ENCODE results near the gene WIPF3. TPM values are rescaled to one million over a fixed set of nuclear protein-coding genes. Genes with fewer than 3 reads are reported as not detected.

The WIPF3 gene
- total and polyA plus RNA-seq, 10 of the 15 experiments (the other 5 are each of a cell fraction or from before 2014, with no cell fraction given): 0.03 to 0.05 TPM; not detected in 8

DNA sequence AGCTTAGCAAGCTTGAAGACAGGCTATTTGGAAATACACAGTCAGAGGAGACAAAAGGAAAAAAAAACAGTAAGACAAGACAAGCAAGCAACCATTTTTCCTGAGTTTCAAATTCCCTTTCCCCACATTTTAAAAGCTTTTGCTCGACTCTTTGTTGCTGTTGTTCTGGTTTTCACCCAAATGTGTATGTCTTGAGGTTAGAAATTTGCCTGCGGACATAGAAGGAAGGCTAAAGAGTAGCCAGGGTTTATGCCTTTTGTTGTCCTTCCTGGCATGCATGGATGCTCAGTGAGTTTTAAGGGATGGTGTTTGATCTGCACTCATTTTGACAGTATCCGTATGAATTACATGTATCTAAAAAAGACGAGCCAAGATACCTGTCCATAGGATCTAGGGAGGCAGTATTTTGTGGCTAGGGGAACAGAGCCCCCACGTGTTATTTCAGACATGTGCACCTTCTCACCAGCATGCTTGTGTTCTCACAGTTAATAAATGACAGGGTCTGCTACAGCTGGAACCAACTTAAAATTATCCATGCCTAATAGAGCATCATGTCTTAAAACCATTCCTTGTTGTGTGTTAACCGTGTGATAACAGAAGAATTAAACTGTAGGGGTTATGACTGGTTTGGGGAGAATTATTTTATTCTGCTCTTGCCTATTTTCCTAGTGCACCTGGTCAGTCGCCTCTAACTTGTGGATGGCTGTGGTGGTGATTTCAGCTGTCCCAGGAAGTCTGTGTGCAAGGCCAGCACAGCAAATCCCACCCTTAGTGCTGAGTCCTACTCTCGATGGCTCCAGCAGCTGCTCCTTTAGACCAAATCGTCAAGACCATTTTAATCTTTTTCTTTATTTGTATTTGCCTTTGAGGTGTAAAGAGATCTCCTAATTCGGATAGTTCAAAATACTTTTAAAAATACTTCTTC lies 9.1 kb downstream of the WIPF3 start:
- Histone ChIP-seq H3K27ac (ENCODE audit: control insufficient read depth, insufficient read depth) (no peak overlapping the region), H3K4me1 (ENCODE audit: control insufficient read depth, insufficient read depth, low read length) (no peaks in the 10 kb centered on the region), H3K79me2 (ENCODE audit: control insufficient read depth, insufficient read depth, low read length) (no peaks in the 10 kb centered on the region), H4K20me1 (ENCODE audit: control insufficient read depth, insufficient read depth) (no peaks in the 10 kb centered on the region), H3K9me3 (replicated peaks; ENCODE audit: control insufficient read depth, insufficient read depth, low read length) (no peaks in the 10 kb centered on the region), H3K36me3 (ENCODE audit: control insufficient read depth in 2 of 2, insufficient read depth in 2 of 2, low read length in 1 of 2) (no peaks in the 10 kb centered on the region), H3K9ac (ENCODE audit: control insufficient read depth, insufficient read depth, low read length) (no peak overlapping the region), H3K4me3 (no peak overlapping the region), H2AFZ (ENCODE audit: control insufficient read depth, low read depth, low read length) (no peak overlapping the region), H3K4me2 (ENCODE audit: control insufficient read depth, insufficient read depth) (no peak overlapping the region), H3K27me3 (replicated peaks in 1 of 2; ENCODE audit: control insufficient read depth in 2 of 2, insufficient read depth in 2 of 2, low read length in 1 of 2) (no peaks in the 10 kb centered on the region; a peak in 2 of 4 replicates)
- DNase-seq (ENCODE audit: low read depth, low spot score) (no peak), ATAC-seq (no peak), FAIRE-seq (no peak)
- RAD21 ChIA-PET (ENCODE audit: unreplicated experiment): no interaction called here
- WGBS (ENCODE audit: insufficient coverage, insufficient replicate concordance, low lambda C conversion rate, missing lambda C conversion rate): 22% methylated on average over 10 of the region's 10 CpGs
- no TSS peak for BruUV-seq (replicated peaks)
- TF ChIP-seq EGR1 (IDR thresholded peaks at IDR 0.05; ENCODE audit: borderline replicate concordance in 1 of 2, low read depth in 2 of 2, low read length in 2 of 2): no peak
- no peak for TF ChIP-seq ETV6 (conservative IDR thresholded peaks at IDR 0.05 in 1 of 2, IDR thresholded peaks at IDR 0.05 in 1 of 2; ENCODE audit: borderline replicate concordance in 1 of 2, low read depth in 1 of 2)
- TF ChIP-seq ATF7 (IDR thresholded peaks at IDR 0.05; ENCODE audit: low read depth): no peak
- no peak for TF ChIP-seq RFX5 (IDR thresholded peaks at IDR 0.05; ENCODE audit: low read depth, low read length)
- TF ChIP-seq YY1 (IDR thresholded peaks at IDR 0.05; ENCODE audit: low read depth, low read length): no peak
- TF ChIP-seq ZNF622 (IDR thresholded peaks at IDR 0.05): no peak
- no peak for TF ChIP-seq ZZZ3 (IDR thresholded peaks at IDR 0.05; ENCODE audit: control insufficient read depth, insufficient read length, low read depth)
- no peak for TF ChIP-seq MYB (IDR thresholded peaks at IDR 0.05; ENCODE audit: borderline replicate concordance, low read depth, low read length)
- TF ChIP-seq ASH2L (IDR thresholded peaks at IDR 0.05; ENCODE audit: borderline replicate concordance, low read depth): no peak
- TF ChIP-seq, protein P1, sequence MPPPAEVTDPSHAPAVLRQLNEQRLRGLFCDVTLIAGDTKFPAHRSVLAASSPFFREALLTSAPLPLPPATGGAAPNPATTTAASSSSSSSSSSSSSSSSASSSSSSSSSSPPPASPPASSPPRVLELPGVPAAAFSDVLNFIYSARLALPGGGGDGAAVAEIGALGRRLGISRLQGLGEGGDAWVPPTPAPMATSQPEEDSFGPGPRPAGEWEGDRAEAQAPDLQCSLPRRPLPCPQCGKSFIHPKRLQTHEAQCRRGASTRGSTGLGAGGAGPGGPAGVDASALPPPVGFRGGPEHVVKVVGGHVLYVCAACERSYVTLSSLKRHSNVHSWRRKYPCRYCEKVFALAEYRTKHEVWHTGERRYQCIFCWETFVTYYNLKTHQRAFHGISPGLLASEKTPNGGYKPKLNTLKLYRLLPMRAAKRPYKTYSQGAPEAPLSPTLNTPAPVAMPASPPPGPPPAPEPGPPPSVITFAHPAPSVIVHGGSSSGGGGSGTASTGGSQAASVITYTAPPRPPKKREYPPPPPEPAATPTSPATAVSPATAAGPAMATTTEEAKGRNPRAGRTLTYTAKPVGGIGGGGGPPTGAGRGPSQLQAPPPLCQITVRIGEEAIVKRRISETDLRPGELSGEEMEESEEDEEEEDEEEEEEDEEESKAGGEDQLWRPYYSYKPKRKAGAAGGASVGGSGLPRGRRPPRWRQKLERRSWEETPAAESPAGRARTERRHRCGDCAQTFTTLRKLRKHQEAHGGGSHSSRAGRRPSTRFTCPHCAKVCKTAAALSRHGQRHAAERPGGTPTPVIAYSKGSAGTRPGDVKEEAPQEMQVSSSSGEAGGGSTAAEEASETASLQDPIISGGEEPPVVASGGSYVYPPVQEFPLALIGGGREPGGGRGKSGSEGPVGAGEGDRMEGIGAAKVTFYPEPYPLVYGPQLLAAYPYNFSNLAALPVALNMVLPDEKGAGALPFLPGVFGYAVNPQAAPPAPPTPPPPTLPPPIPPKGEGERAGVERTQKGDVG (CRISPR knock-in tag; IDR thresholded peaks at IDR 0.05): no peak
- TF ChIP-seq, protein P2, sequence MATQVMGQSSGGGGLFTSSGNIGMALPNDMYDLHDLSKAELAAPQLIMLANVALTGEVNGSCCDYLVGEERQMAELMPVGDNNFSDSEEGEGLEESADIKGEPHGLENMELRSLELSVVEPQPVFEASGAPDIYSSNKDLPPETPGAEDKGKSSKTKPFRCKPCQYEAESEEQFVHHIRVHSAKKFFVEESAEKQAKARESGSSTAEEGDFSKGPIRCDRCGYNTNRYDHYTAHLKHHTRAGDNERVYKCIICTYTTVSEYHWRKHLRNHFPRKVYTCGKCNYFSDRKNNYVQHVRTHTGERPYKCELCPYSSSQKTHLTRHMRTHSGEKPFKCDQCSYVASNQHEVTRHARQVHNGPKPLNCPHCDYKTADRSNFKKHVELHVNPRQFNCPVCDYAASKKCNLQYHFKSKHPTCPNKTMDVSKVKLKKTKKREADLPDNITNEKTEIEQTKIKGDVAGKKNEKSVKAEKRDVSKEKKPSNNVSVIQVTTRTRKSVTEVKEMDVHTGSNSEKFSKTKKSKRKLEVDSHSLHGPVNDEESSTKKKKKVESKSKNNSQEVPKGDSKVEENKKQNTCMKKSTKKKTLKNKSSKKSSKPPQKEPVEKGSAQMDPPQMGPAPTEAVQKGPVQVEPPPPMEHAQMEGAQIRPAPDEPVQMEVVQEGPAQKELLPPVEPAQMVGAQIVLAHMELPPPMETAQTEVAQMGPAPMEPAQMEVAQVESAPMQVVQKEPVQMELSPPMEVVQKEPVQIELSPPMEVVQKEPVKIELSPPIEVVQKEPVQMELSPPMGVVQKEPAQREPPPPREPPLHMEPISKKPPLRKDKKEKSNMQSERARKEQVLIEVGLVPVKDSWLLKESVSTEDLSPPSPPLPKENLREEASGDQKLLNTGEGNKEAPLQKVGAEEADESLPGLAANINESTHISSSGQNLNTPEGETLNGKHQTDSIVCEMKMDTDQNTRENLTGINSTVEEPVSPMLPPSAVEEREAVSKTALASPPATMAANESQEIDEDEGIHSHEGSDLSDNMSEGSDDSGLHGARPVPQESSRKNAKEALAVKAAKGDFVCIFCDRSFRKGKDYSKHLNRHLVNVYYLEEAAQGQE (IDR thresholded peaks at IDR 0.05; ENCODE audit: low read depth, low read length): no peak
- TF ChIP-seq SRF (IDR thresholded peaks at IDR 0.05; ENCODE audit: low read depth in 2 of 2, low read length in 2 of 2): no peak
- TF ChIP-seq BCL11A (IDR thresholded peaks at IDR 0.05; ENCODE audit: low read depth, low read length): no peak
- TF ChIP-seq RAD51 (IDR thresholded peaks at IDR 0.05): no peak
- TF ChIP-seq CHD1 (IDR thresholded peaks at IDR 0.05; ENCODE audit: low read depth, low read length): no peak
- TF ChIP-seq BMI1 (IDR thresholded peaks at IDR 0.05; ENCODE audit: borderline replicate concordance): no peak
- intact Hi-C loops (cut with micrococcal nuclease; ENCODE audit: unreplicated experiment) (no loop called here), in situ Hi-C loops (cut with MboI) (no loop called here)
- SMC1A ChIA-PET (ENCODE audit: uncharacterized antibody, unreplicated experiment): interaction anchor here (1.2 to 1.8 kb wide), 2 partner anchors 10 to 15 kb away, joined by 3 to 5 read pairs; no protein-coding TSS in a partner anchor
- POLR2A ChIA-PET: no interaction called here
- CTCF ChIA-PET: interaction anchor here (0.7 kb wide), 1 partner anchor 323 kb away, joined by 3 read pairs; no protein-coding TSS in a partner anchor

All from GM12878 (cell line).